Measurements from ENCODE around the gene F2RL1. TPM values are rescaled to one million over a fixed set of nuclear protein-coding genes. Genes with fewer than 3 reads are reported as not detected.

Gene F2RL1
- total RNA-seq, 1 experiment from 2014 or later: 0.32 TPM

- BruUV-seq (replicated peaks): no TSS peak
- no peak for TF ChIP-seq EZH2 (IDR thresholded peaks at IDR 0.05; ENCODE audit: borderline replicate concordance, low read depth, low read length, poor library complexity, severe bottlenecking)
- TF ChIP-seq CTCF (conservative IDR thresholded peaks at IDR 0.05; ENCODE audit: low read depth, low read length): no peak
- ChIA-PET CTCF (no interaction called here), POLR2A (ENCODE audit: low non-redundant PET) (no interaction called here)
- intact Hi-C loops (cut with micrococcal nuclease; ENCODE audit: unreplicated experiment): no loop called here
- H3K27ac ChIP-seq (ENCODE audit: low read depth, low read length, poor library complexity, severe bottlenecking): no peak overlapping the region
- no peaks in the 10 kb centered on the region for H3K36me3 ChIP-seq (ENCODE audit: insufficient read depth, low read length, poor library complexity, severe bottlenecking)
- no peaks in the 10 kb centered on the region for H3K9me3 ChIP-seq (ENCODE audit: low read depth, low read length, poor library complexity, severe bottlenecking)
- no peaks in the 10 kb centered on the region for H3K27me3 ChIP-seq (replicated peaks; ENCODE audit: insufficient read depth, low read depth, low read length, poor library complexity)
- no peaks in the 10 kb centered on the region for H3K4me1 ChIP-seq (ENCODE audit: insufficient read depth, low read length, poor library complexity, severe bottlenecking)
- DNase-seq (ENCODE audit: low spot score): no peak
- no peak overlapping the region for H3K4me3 ChIP-seq (ENCODE audit: low read depth, low read length, poor library complexity, severe bottlenecking)
Measured at GRCh38 chr5:76831110-76831452, 12.3 kb downstream of the F2RL1 start.

GRCh38 chr5:76836181-76836580, 17.4 kb downstream of the F2RL1 start:
- ChIA-PET CTCF (no interaction called here), POLR2A (ENCODE audit: low non-redundant PET) (no interaction called here)
- DNase-seq (ENCODE audit: low spot score): no peak
- TF ChIP-seq EZH2 (IDR thresholded peaks at IDR 0.05; ENCODE audit: borderline replicate concordance, low read depth, low read length, poor library complexity, severe bottlenecking): no peak
- no peak for TF ChIP-seq CTCF (conservative IDR thresholded peaks at IDR 0.05; ENCODE audit: low read depth, low read length)
- no peaks in the 10 kb centered on the region for H3K27me3 ChIP-seq (replicated peaks; ENCODE audit: insufficient read depth, low read depth, low read length, poor library complexity)
- peaks cover 5% of the 10 kb centered on the region for H3K4me1 ChIP-seq (ENCODE audit: insufficient read depth, low read length, poor library complexity, severe bottlenecking)
- H3K27ac ChIP-seq (ENCODE audit: low read depth, low read length, poor library complexity, severe bottlenecking): no peak overlapping the region
- no TSS peak for BruUV-seq (replicated peaks)
- no peaks in the 10 kb centered on the region for H3K36me3 ChIP-seq (ENCODE audit: insufficient read depth, low read length, poor library complexity, severe bottlenecking)
- intact Hi-C loops (cut with micrococcal nuclease; ENCODE audit: unreplicated experiment): no loop called here
- no peaks in the 10 kb centered on the region for H3K9me3 ChIP-seq (ENCODE audit: low read depth, low read length, poor library complexity, severe bottlenecking)
- no peak overlapping the region for H3K4me3 ChIP-seq (ENCODE audit: low read depth, low read length, poor library complexity, severe bottlenecking)

GRCh38 chr5:76836585-76836984, 17.8 kb downstream of the F2RL1 start:
- Histone ChIP-seq H3K27ac (ENCODE audit: low read depth, low read length, poor library complexity, severe bottlenecking) (no peak overlapping the region), H3K9me3 (ENCODE audit: low read depth, low read length, poor library complexity, severe bottlenecking) (no peaks in the 10 kb centered on the region), H3K27me3 (replicated peaks; ENCODE audit: insufficient read depth, low read depth, low read length, poor library complexity) (no peaks in the 10 kb centered on the region), H3K4me3 (ENCODE audit: low read depth, low read length, poor library complexity, severe bottlenecking) (no peak overlapping the region), H3K4me1 (ENCODE audit: insufficient read depth, low read length, poor library complexity, severe bottlenecking) (peaks cover 5% of the 10 kb centered on the region), H3K36me3 (ENCODE audit: insufficient read depth, low read length, poor library complexity, severe bottlenecking) (no peaks in the 10 kb centered on the region)
- CTCF ChIA-PET: no interaction called here
- no peak for TF ChIP-seq CTCF (conservative IDR thresholded peaks at IDR 0.05; ENCODE audit: low read depth, low read length)
- TF ChIP-seq EZH2 (IDR thresholded peaks at IDR 0.05; ENCODE audit: borderline replicate concordance, low read depth, low read length, poor library complexity, severe bottlenecking): no peak
- DNase-seq (ENCODE audit: low spot score): no peak
- intact Hi-C loops (cut with micrococcal nuclease; ENCODE audit: unreplicated experiment): no loop called here
- no TSS peak for BruUV-seq (replicated peaks)
- POLR2A ChIA-PET (ENCODE audit: low non-redundant PET): no interaction called here

Data from A673 (cell line).